Loucy (cell line): ENCODE results near the gene ADGRD1.

Experiments
- H2AFZ ChIP-seq: fragments of 200-600 bp; sonication (generic); 2 replicates; pipeline ENCODE4 v1.6.0; 2016; ENCODE audit warnings: antibody characterized with exemption, mild to moderate bottlenecking, low read length, moderate library complexity
- H3F3A ChIP-seq: fragments of 200-600 bp; 2 replicates; pipeline ENCODE4 v1.6.0; 2016; ENCODE audit warnings: antibody characterized with exemption, low read depth, mild to moderate bottlenecking
- H3K27me3 ChIP-seq: fragments of 200-600 bp; sonication (generic); 2 replicates; pipeline ENCODE4 v1.6.1; 2014; ENCODE audit warnings: low read length, mild to moderate bottlenecking; ENCODE audit not compliant: insufficient read depth, poor library complexity, severe bottlenecking
- H3K36me3 ChIP-seq: fragments of 200-600 bp; sonication (generic); 2 replicates; pipeline ENCODE4 v1.6.1; 2016; ENCODE audit warnings: low read length; ENCODE audit not compliant: insufficient read depth
- H3K4me1 ChIP-seq: fragments of 200-600 bp; sonication (generic); 2 replicates; pipeline ENCODE4 v1.5.1; 2014; ENCODE audit warnings: low read length, mild to moderate bottlenecking; ENCODE audit not compliant: insufficient read depth, poor library complexity, severe bottlenecking
- H3K4me2 ChIP-seq: fragments of 200-600 bp; sonication (generic); 2 replicates; pipeline ENCODE4 v1.6.0; 2014; ENCODE audit warnings: antibody characterized with exemption, low read length, low read depth, mild to moderate bottlenecking; ENCODE audit not compliant: poor library complexity, severe bottlenecking
- H3K4me3 ChIP-seq: fragments of 200-600 bp; sonication (generic); 2 replicates; pipeline ENCODE4 v1.5.1; 2014; ENCODE audit warnings: low read length, mild to moderate bottlenecking, mixed read lengths; ENCODE audit not compliant: poor library complexity, severe bottlenecking
- H3K79me2 ChIP-seq: fragments of 200-600 bp; sonication (generic); 2 replicates; pipeline ENCODE4 v1.6.1; 2014; ENCODE audit warnings: low read length; ENCODE audit not compliant: insufficient read depth
- H3K9ac ChIP-seq: fragments of 200-600 bp; sonication (generic); 2 replicates; pipeline ENCODE4 v1.6.0; 2014; ENCODE audit warnings: mild to moderate bottlenecking, low read depth, low read length, moderate library complexity; ENCODE audit not compliant: poor library complexity, severe bottlenecking
- H3K9me2 ChIP-seq: fragments of 200-600 bp; sonication (generic); replicated peaks from 2 replicates; pipeline ENCODE4 v1.6.1; 2016; ENCODE audit warnings: low read depth, low read length, mixed read lengths
- H3K9me3 ChIP-seq: fragments of 200-600 bp; sonication (generic); 2 replicates; pipeline ENCODE4 v1.6.1; 2014; ENCODE audit warnings: mild to moderate bottlenecking, antibody characterized with exemption, low read length, low read depth; ENCODE audit not compliant: insufficient read depth
- H4K20me1 ChIP-seq: fragments of 200-600 bp; sonication (generic); 2 replicates; pipeline ENCODE4 v1.6.0; 2014; ENCODE audit warnings: antibody characterized with exemption, low read length, mild to moderate bottlenecking; ENCODE audit not compliant: insufficient read depth, poor library complexity, severe bottlenecking
- CTCF ChIP-seq: fragments of 200-600 bp; sonication (generic); conservative IDR thresholded peaks from 2 replicates; pipeline ENCODE4 v1.5.1; 2014; ENCODE audit warnings: mild to moderate bottlenecking, antibody characterized with exemption, low read length
- EZH2phosphoT487 ChIP-seq: fragments of 200-600 bp; IDR thresholded peaks from 2 replicates; pipeline ENCODE4 v1.6.1; 2018; ENCODE audit warnings: antibody characterized with exemption, mild to moderate bottlenecking, moderate library complexity, borderline replicate concordance

Gene ADGRD1

DNA sequence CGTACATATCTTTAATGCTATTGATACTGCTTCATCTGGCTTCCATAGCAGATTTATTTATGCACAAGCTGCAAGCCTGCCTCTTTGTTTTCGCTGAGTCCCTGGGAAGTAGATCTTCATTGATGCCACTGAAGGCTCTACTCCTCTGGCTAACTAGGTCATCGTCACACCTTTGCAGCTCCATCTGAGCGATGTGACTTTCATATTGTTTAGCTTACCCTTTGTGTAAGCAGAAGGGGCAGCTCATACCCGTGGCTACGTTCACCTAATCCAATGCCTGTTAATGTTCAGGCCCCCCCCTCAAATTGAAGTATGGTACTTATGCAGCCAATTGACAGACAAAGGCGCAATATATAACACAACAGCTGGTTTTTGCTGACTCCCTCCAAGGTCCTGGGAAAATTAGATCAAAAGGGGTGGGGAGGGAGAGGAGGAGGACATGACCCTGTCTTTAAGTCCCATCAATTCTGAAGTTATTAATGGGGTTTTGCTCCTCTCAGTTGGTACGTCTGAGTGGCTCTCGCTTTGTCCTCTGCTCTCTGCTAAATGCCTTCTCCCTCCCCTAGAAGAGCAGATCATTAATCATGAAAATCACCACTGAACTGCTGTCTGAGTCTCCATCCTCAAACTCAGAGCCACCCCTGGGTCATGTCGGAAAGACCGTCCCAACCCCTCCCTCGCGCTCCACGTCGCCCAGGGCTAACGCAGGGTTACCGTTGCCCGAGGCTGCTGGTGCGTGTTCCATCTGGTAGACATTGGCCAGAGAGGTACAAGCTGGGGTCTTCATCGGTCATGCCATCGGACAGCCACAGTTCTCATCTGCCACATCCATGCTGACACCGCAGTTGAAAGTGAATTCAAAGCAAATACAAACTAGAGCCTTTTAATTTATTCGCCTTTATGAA lies 128.8 kb downstream of the ADGRD1 start:
- no peak for TF ChIP-seq CTCF
- no peak for TF ChIP-seq EZH2phosphoT487
- Histone ChIP-seq H4K20me1 (no peaks in the 10 kb centered on the region), H3K36me3 (no peaks in the 10 kb centered on the region), H3K9me3 (no peaks in the 10 kb centered on the region), H3K4me3 (no peak overlapping the region), H3K27me3 (no peaks in the 10 kb centered on the region), H2AFZ (no peak overlapping the region), H3K4me1 (no peaks in the 10 kb centered on the region), H3K4me2 (no peak overlapping the region), H3K79me2 (no peaks in the 10 kb centered on the region), H3F3A (no peaks in the 10 kb centered on the region), H3K9ac (no peak overlapping the region), H3K9me2 (no peaks in the 10 kb centered on the region)

- Histone ChIP-seq H3F3A (no peaks in the 10 kb centered on the region), H3K4me1 (no peaks in the 10 kb centered on the region), H4K20me1 (no peaks in the 10 kb centered on the region), H3K9me3 (no peaks in the 10 kb centered on the region), H3K36me3 (no peaks in the 10 kb centered on the region), H3K9me2 (no peaks in the 10 kb centered on the region), H3K9ac (no peak overlapping the region), H3K4me3 (no peak overlapping the region), H3K4me2 (no peak overlapping the region), H3K79me2 (no peaks in the 10 kb centered on the region), H2AFZ (no peak overlapping the region), H3K27me3 (no peaks in the 10 kb centered on the region)
- TF ChIP-seq EZH2phosphoT487 = no peak
- TF ChIP-seq CTCF = no peak
These were observed 130.8 kb downstream of the ADGRD1 start for GRCh38 chr12:131084341-131085011.

- TF ChIP-seq CTCF (no peak), EZH2phosphoT487 (no peak)
- H3K4me1 ChIP-seq = no peaks in the 10 kb centered on the region
- no peaks in the 10 kb centered on the region for H3K27me3 ChIP-seq
- no peaks in the 10 kb centered on the region for H3K79me2 ChIP-seq
- H3K9ac ChIP-seq = no peak overlapping the region
- H3K9me2 ChIP-seq = no peaks in the 10 kb centered on the region
- H3K36me3 ChIP-seq = no peaks in the 10 kb centered on the region
- H4K20me1 ChIP-seq = no peaks in the 10 kb centered on the region
- H3K9me3 ChIP-seq = no peaks in the 10 kb centered on the region
- no peak overlapping the region for H3K4me3 ChIP-seq
- H2AFZ ChIP-seq = no peak overlapping the region
- no peaks in the 10 kb centered on the region for H3F3A ChIP-seq
- H3K4me2 ChIP-seq = no peak overlapping the region
These were observed 131.6 kb downstream of the ADGRD1 start for GRCh38 chr12:131085125-131085815.
